OCI-M1 (cell line): ENCODE results near the gene KIF25.
"Not testable (repeated sequence)": the region's sequence is repeated elsewhere in the genome, so short reads cannot be mapped to it uniquely, and the experiment has no call there.

Experiments used
- DNase-seq: peaks from one replicate; lab custom pipeline; 2025; lab: John Stamatoyannopoulos, UW

KIF25 gene

DNA sequence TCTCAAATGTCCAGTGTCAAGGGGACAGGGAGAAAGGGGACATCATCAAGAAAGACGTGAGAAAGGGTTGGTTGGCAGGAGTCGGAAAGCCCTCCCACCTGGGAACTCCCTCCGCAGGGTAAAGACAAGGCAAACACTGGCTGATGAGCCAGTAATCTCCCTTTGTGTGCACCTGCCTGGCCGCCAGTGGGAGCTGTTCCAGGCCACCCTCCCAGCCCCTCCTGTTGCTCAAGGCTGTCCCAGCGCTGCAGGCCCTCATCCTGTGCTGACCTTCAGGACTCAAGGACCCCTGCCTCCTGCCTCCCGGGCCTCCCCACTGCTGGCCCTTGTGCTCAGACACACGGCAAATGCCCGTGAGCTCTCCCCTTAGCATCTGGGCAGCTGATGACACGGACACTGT, 74.1 kb downstream of the KIF25 start:
- DNase-seq = no peak

DNA sequence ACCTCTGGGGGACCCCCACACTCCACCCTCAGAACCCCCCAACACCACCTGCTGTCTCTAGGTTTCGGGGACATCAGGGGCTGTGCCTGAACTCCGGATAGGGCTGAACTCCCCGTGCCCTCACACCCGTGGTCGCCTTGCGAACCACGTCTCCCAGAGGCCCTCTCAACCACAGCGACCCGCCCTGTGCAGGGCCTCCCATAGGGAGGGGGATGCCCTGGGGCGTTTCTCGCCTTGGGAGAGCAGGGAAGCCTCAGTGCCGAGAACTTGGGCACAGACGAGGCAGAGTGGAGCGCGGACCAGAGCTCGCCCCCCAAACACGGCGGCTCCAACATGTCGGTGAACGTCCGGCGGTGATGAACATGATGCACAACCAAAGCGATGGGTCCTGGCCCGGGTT, 74.8 kb downstream of the KIF25 start:
- DNase-seq = no peak

DNA sequence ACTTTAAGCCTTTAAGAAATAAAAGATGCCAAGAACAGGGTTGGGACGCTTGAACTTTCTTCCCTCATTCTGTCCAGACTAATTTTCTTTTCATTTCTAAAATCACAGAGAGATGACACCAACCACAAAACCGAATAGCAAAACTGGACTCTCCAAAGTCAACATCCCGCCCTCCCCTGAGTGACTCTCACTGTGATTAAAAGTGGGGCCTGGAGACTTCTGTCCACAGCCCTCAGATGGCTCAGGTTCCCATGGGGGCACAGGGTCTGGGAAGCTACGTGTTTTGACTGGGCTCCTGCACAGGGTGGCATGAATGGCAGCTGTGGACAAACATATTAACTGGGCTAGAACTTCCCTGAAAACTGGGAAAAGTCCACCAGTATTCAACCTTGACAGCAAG, 75.3 kb downstream of the KIF25 start:
- DNase-seq = no peak

DNA sequence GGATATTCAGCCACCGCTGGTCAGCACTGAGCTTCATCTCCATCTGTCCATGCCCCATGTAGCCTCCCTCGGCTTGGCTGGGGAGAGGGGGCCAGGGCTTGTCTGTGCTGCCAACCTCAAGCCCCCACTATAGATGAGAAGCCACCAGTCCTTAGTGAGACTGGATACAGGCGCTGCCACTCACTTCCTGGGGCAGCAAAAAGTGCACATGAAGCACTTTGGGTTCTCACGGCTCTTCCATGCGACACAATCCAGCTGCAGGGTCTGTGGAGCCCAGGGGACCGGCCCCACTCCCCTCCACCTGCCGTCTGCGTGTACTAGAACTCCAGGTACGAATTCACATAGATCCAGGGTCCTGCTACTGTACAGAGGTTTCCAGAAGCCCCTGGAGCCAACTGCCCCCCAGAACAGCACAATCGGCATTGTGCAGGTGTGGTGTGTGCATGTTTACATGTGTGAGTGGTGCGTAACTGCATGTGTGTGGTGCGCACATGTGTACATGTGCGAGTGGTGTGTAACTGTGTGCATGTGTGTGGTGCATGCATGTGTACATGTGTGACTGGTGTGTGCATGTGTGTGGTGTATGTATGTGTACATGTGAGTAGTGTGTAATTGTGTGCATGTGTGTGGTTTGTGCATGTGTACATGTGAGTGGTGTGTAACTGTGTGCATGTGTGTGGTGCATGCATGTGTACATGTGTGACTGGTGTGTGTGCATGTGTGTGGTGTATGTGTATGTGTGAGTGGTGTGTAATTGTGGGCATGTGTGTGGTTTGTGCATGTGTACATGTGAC, 76.7 kb downstream of the KIF25 start:
- no peak for DNase-seq

DNA sequence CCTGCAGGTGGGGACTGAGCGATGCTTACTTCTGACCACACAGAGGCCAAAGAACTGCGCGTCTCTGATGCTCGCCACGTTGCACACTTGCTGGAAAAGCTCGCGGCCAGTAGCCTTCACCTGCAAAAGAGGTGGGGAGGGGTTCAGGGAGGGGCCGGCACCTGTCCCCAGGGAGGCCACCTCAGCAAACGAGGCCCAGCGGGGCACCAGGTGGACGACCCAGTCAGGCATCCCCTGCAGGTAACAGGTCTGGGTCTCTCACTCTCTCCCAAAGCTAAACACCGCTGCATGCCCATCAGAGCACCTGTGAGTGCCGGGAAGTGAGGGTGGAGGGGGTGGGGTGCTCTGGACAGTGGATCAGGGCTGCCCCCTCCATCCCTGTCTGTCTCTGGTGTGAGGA, 77.7 kb downstream of the KIF25 start:
- DNase-seq = no peak

DNA sequence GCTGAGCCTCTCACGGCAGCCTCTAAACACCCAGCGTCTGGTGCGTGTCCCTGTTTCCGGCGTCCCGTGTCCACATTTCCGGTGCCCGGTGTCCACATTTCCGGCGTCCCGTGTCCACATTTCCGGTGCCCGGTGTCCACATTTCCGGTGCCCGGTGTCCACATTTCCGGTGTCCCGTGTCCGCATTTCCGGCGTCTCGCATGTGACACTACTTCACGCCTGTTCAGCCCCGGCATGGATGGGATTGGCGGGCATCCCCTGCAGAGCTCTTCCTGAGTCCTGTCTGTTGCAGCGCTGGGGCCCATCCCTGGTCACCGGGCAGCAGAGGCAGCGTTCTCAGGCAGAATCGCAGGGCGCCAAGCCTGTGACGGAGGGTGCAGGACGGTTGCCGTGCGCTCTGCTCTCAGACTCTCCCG, 78.3 kb downstream of the KIF25 start:
- no peak for DNase-seq

DNA sequence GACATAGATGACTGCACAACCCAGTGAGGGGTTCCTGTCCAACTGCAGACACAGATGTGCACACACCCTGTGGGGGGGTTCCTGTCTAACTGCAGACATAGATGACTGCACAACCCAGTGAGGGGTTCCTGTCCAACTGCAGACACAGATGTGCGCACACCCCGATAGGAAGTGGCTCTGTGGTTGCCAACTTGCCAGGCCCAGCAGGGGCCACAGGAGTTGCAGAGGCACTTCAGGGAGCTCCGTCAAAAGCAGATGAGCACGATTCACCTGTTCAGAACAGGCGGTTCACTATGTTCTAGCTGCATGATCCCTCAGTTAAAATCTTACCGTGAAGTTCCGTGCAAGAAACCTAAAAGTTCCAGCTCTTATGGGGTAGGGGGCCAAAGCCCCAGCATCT, 79.9 kb downstream of the KIF25 start:
- not testable (repeated sequence) for DNase-seq

DNA sequence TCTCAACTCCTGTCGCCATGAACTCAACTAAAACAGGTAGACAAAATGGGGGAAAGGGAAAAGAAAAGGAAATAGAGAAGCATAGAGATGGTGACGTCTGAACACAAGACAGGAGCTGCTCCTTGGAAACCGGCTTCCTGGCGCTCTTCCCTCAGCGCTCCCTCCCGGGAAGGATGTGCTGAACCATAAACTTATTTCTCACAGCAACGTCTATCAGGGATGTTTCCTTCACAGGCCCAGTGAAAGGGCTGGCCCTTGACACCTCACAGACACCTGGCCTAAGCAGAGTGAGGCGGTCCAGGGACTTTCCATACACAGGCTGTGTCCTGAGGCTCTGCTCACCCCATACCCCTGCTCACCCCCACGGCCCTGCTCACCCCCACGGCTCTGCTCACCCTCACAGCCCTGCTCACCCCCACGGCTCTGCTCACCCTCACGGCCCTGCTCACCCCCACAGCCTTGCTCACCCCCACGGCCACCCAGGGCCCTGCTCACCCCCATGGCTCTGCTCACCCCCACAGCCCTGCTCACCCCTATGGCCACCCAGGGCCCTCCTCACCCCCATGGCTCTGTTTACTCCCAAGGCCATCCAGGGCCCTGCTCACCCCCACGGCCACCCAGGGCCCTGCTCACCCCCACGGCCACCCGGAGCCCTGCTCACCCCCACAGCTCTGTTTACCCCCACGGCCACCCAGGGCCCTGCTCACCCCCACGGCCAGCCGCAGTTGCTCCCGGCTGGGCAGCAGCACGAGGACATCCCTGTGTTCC, 80.9 kb downstream of the KIF25 start:
- no peak for DNase-seq

DNA sequence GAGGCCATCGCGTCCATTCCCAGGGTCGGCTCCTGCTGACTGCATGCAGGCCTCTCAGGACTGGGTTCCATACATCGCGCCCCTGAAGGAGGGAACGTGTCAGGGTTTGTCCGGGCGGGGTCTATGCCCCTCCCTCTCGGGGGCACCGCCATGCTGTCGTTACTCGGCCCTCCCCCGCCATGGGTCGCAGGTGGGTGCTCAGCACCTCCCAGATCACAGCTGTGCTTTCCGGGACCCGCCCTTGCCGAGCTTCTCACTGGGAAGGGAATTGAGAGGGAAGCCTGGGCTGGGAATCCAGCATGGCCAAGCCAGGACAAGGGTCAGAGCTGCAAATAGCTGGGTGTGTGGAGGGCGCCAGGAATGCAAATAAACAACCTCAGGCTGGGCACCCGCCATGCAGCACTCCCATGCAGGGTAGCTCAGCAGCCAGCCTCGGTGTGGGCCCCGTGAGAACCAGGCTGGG, 81.5 kb downstream of the KIF25 start, which contains the start of gene FRMD1:
FRMD1 (minus strand) TSS at position 270 of the 463 bp plus-strand sequence; CDS start at position 152, 118 bp downstream.
- no peak for DNase-seq

DNA sequence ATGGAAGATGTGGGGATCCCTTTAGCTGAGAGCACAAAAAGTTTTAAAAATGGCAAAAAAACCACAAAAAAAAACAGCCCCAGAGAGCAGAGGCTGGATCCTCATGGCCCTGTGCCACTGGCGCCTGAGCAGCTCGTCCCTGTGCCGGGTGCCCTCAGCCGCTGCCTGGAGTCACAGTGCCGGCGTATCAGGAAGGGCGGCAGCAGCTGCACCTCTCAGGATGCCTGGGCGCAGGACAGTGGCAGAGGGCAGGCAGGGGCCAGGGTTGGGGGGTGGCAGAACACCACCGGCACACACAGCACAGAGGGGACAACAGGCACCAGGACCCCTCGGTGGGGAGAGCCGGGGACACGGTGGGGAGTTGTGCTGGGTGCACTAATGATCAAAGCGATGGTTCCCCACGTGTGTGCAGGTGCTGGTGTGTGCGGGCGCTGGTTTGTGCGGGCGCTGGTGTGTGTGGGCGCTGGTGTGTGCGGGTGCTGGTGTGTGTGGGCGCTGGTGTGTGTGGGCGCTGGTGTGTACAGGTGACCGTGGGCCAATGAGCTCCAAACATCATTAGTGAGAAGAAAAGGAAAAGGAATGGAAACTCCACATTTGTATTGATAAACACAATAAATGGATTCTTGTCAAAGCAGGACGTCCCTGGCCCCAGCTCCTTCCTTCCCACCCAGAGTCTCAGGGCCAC, 83.1 kb downstream of the KIF25 start:
- no peak for DNase-seq

DNA sequence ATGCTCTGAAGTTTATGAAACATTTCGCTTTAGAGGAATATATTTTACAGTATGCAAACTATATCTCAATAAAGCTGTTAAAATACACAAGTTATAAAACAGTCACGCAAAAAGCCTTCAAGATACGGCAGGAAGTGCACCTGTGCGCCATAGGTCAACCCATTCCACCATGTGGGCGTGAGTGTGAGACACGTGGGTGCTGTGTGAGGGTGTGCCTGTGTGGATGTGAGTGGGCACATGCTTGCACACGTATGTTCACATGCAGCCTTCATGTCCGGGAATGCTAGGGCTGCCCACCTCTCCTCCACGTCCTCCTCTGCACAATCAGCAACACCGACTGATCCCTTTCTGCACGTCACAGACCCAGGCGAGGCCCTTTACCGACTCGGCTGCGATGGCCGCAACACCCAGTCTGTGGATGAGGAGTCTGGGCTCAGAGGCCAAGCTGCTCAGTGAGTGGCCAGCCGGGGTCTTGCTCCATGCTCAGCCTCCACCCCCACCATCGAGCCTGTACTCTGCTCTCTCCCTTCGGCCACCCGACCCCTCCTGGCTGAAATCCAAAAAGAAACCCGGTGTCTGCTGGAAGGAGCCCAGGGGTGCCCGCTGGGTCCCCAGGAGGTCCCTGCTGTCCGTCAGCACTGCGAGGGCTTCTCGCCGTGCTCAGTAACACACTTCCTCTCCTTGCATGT, 84.5 kb downstream of the KIF25 start:
- no peak for DNase-seq

DNA sequence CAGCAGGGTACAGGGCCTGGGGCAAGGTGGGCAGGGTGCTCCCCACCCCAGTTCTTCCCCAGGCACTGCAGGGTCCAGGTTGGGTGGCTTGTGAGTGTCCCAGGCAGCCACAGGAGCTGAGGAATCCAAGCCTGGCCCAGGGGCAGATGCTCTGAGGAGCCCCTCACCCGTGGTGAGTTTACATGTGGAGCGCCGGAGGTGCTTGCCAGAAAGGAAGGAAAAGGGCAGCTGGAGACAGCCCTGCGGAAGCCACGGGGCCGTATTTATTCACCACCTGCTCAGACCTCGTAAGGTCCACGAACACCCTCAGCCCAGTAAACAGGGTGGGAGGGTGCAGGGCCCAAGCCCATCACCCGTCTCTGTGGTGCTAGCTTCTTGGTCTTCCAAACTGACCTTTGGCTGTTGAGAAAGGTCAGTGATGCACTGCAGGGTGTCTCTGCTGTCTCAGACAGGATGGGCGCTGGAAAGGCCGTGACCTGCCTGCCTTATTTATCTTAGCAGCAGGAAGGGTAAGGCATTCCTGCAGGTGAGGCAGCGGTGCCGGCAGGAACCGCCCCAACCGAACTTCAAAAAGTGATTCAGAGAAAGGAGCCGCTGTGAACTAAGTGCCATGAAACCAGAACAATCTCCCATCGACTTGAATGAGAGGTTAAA, 85.5 kb downstream of the KIF25 start:
- DNase-seq = no peak

DNA sequence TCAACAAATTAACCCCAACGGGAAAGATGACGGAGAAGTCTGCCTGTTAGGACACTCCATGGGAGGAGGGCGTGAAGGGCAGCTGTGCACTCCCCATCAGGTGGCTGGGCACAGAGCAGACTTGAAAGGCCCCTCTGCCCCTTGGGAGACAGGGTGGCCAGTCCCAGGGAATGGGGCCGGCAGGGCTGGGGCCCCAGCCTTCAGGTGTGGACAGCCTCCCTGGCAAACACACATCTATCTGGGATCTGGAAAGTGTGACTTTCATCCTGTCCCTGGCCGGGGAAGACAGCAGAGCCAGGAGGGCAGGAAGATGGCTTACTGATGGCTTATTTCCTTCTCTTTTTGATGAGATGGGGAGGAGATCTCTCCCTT, 86.0 kb downstream of the KIF25 start:
- no peak for DNase-seq

DNA sequence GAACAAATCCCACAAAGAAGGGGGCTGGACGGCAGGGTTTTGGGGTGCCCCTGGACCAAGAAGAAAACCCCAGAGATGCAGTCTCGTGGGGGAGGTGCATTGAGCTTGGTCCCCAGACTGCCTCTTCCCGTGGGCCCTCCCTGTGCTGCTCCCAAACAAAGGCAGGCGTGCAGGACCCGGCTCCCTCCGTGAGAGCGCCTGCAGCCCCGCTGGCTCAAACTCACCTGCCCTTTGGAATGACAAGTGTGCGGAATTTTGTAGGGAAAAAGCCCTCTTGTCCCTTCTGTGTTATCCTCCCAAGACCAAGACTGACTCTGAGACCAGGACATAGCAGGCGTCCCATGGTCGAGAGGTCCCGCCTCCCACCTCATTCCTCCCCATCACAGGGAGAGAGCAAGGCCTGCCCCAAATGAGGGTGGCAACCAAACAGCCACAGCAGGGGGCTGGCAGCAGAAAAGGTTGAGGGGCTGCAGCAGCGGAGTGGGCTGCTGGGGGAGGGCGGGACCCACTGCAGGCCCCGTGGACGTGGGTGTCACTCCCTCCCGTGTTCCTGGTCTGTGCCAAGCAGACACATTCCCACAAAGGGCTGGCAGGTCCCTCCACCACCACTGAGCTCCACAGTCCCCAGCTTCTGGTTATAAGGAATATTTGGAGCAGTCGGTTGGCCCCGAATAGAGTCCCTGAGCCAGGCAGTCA, 87.1 kb downstream of the KIF25 start:
- no peak for DNase-seq

DNA sequence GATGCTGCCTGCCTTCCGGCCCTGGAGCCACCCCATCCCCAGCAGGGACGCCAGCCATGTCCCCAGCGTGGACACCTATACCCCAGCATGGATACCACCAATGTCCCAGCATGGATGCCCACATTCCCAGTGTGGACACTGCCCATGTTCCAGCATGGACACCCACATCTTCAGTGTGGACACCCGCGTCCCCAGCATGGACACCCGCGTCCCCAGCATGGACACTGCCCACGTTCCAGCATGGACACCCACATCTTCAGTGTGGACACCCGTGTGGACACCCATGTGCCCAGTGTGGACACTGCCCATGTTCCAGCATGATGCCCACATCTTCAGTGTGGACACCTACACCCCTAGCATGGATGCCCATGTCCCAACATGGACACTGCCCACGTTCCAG, 88.6 kb downstream of the KIF25 start:
- DNase-seq = no peak

DNA sequence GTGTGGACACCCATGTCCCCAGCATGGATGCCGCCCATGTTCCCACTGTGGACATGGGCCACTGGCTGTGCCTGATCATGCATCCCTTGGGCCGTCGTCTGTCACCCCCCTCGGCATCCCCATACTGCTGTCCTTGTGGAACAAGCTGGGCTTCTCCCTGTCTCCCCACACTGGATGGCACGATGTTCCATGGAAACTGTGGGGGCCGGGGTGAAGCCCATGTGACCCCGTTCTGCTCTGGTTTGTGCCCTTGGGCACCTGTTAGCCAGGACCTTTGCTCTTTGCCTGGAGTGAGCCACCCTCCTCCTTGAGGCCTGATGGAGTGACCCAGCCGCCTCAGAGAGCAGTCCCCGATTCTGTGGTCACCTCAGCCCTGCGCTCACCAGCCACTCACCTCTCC, 89.1 kb downstream of the KIF25 start:
- DNase-seq = no peak

DNA sequence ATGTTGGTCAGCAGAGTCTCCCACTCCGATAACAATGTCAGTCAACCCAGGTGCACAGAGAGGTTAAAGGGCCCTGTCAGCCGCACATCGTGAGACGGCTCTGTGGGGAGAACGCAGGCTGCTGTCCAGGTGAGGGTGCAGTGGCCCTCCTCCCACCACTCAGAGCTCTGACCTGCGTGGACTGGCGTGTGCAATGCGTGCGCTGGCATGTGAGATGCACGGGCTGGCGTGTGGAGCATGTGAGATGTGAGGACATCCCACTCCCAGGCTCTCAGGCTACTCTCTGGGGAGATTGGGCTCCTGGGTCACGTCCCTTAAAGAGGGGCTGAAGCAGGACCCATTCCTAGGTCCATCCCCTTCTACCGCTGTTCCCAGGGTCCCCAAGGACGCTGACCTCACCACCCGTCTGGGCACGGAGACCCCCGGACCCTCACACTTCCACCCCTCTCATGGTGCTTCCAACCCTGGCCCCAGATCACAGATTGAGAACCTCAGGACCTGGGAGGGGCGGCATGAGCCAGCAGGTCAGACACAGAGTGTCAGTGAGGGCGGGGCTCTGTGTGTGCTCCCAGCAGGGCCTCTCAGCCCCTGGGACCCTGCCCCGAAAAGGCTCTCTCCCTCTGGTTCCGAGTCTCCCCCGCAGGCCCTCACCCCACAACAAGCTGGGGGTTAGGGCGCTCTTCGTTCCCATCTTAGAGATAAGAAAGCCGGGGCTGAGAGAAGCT, 90.1 kb downstream of the KIF25 start:
- DNase-seq = no peak

DNA sequence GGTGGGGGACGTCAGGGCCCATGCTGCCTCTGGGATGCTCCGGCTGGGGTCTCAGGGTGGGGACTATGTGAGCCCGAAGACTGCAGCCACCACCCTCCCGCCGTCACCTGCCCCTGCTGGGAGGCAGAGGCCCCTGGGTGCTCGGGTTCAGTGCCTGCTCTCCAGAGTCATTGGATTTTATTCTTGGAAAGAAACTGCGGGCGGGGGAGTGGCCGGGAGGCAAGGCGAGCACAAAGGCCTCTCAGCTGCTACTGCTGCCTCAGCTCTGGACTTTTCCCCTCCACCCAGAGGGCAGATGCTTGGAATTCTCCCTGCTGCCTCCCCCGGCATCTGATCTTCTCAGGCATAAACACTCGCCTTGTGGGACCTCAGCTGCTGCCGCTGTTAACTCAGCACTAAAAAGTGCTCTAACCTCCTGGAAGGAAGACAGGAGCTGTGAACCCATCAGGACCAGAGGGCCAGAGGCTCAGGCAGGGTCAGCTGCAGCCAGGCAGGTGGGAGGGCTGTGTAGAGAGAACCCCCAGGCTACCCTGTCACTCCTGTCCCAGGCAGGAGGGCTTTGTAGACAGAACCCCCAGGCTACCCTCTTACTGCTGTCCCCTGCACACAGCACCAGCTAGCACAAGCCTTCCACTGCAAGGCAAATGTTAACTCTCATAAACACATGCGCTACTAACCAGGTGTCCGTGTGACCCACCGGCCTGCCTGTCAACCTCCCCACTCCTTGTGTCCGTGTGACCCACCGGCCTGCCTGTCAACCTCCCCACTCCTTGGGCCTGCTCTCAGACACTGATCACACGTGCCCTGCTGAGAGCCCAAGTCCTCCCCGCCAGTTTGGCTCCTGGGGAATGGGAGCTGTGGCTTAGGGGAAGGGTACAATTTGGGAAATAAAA, 90.9 kb downstream of the KIF25 start:
- no peak for DNase-seq
